NT2/D1 (cell line): ENCODE data around the gene KPNA2.
"Not testable (repeated sequence)": the region's sequence is repeated elsewhere in the genome, so short reads cannot be mapped to it uniquely, and the experiment has no call there.

Source experiments
- SUZ12 ChIP-seq: IDR thresholded peaks from 2 replicates; pipeline ENCODE4 v1.6.1; 2011; ENCODE audit not compliant: insufficient read length, insufficient read depth; ENCODE audit errors: extremely low read depth
- YY1 ChIP-seq: IDR thresholded peaks from 2 replicates; pipeline ENCODE4 v1.6.1; 2011; ENCODE audit not compliant: insufficient read length, insufficient read depth
- ZNF274 ChIP-seq: IDR thresholded peaks from 2 replicates; pipeline ENCODE4 v1.6.1; 2011; ENCODE audit warnings: mild to moderate bottlenecking, low read depth, low read length

DNA sequence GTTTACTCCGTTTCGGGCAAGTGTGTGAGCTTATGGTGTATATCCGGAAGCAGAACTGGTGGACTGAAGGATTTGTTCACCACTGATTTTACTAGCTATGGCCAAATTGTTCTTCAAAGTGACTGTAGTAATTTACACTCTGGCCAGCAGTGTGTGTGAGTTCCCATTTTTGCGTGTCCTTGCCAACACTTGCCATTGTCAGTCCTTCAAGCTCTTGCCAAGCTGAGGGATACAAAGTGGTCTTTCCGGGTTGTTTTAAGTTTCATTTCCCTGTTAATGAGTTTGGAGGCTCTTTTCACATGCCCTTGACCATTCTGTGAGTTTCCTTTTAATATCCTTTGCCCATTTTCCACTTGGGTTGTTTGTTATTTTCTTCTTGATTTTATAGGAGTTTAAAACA is 42.0 kb downstream of the KPNA2 start:
- TF ChIP-seq SUZ12, YY1, ZNF274: not testable (repeated sequence)
